ENCODE results near the gene LRRC36. TPM values are rescaled to one million over a fixed set of nuclear protein-coding genes. Genes with fewer than 3 reads are reported as not detected.

Gene LRRC36
- total and polyA plus RNA-seq, 9 of the 15 experiments (the other 6 are each of a cell fraction or from before 2014, with no cell fraction given), result 0.09 to 0.40 (median 0.17) TPM; not detected in 1

- FAIRE-seq, result no peak
- in situ Hi-C loops (cut with MboI), result no loop called here
- peaks cover 6 to 39% of the 10 kb centered on the region in 2 experiments; a peak in 3 of 5 replicates for H3K4me1 ChIP-seq (replicated peaks in 1 of 2; ENCODE audit: control insufficient read depth in 2 of 2, insufficient read depth in 2 of 2, low read length in 2 of 2)
- 60% methylated on average over 4 of the region's 5 CpGs for WGBS (ENCODE audit: insufficient coverage, low coverage, missing lambda C conversion rate)
- no peak overlapping the region for H2AFZ ChIP-seq (ENCODE audit: low read depth, low read length)
- intact Hi-C loops (cut with micrococcal nuclease), result no loop called here
- peaks cover 13% of the 10 kb centered on the region; the same call in 1 of the 2 replicates for H4K20me1 ChIP-seq (replicated peaks; ENCODE audit: control insufficient read depth, insufficient read depth, low read length)
- H3K79me2 ChIP-seq (ENCODE audit: control insufficient read depth, insufficient read depth, low read length), result no peaks in the 10 kb centered on the region
- peak overlapping the region in 1 of 2 experiments; percentile 43; a peak in 1 of 4 replicates for H3K9ac ChIP-seq (ENCODE audit: insufficient read depth in 1 of 2, low read depth in 2 of 2, low read length in 2 of 2)
- H3K36me3 ChIP-seq (ENCODE audit: control insufficient read depth, insufficient read depth, low read length), result peaks cover 13% of the 10 kb centered on the region; the same call in 1 of the 3 replicates
- no TSS peak for BruUV-seq (replicated peaks)
- POLR2A ChIA-PET, result interaction anchor here (0.8 to 1.2 kb wide), 4 partner anchors 9 to 19 kb away, joined by 3 read pairs; no protein-coding TSS in a partner anchor
- no peak overlapping the region for H3K27ac ChIP-seq (ENCODE audit: extremely low read depth, low read depth, low read length)
- H3K4me3 ChIP-seq, result no peak overlapping the region
- no peaks in the 10 kb centered on the region for H3K9me3 ChIP-seq (replicated peaks; ENCODE audit: control insufficient read depth, insufficient read depth, low read depth, low read length)
- H3K9me1 ChIP-seq (ENCODE audit: control insufficient read depth, insufficient read depth, low read length), result peaks cover 3% of the 10 kb centered on the region
- no peak overlapping the region for H3K4me2 ChIP-seq (ENCODE audit: insufficient read depth, low read length)
- CTCF ChIA-PET (ENCODE audit: low intra/inter-chr PET ratio), result no interaction called here
- ATAC-seq, result no peak
- DNase-seq (ENCODE audit: extremely low read depth in 1 of 4, low spot score in 3 of 4), result no peak
- H3K27me3 ChIP-seq (ENCODE audit: control insufficient read depth in 2 of 2, insufficient read depth in 2 of 2, low read length in 2 of 2), result no peaks in the 10 kb centered on the region
- no peak for TF ChIP-seq ATF6 (CRISPR knock-in tag; IDR thresholded peaks at IDR 0.05)
- TF ChIP-seq, protein P1, sequence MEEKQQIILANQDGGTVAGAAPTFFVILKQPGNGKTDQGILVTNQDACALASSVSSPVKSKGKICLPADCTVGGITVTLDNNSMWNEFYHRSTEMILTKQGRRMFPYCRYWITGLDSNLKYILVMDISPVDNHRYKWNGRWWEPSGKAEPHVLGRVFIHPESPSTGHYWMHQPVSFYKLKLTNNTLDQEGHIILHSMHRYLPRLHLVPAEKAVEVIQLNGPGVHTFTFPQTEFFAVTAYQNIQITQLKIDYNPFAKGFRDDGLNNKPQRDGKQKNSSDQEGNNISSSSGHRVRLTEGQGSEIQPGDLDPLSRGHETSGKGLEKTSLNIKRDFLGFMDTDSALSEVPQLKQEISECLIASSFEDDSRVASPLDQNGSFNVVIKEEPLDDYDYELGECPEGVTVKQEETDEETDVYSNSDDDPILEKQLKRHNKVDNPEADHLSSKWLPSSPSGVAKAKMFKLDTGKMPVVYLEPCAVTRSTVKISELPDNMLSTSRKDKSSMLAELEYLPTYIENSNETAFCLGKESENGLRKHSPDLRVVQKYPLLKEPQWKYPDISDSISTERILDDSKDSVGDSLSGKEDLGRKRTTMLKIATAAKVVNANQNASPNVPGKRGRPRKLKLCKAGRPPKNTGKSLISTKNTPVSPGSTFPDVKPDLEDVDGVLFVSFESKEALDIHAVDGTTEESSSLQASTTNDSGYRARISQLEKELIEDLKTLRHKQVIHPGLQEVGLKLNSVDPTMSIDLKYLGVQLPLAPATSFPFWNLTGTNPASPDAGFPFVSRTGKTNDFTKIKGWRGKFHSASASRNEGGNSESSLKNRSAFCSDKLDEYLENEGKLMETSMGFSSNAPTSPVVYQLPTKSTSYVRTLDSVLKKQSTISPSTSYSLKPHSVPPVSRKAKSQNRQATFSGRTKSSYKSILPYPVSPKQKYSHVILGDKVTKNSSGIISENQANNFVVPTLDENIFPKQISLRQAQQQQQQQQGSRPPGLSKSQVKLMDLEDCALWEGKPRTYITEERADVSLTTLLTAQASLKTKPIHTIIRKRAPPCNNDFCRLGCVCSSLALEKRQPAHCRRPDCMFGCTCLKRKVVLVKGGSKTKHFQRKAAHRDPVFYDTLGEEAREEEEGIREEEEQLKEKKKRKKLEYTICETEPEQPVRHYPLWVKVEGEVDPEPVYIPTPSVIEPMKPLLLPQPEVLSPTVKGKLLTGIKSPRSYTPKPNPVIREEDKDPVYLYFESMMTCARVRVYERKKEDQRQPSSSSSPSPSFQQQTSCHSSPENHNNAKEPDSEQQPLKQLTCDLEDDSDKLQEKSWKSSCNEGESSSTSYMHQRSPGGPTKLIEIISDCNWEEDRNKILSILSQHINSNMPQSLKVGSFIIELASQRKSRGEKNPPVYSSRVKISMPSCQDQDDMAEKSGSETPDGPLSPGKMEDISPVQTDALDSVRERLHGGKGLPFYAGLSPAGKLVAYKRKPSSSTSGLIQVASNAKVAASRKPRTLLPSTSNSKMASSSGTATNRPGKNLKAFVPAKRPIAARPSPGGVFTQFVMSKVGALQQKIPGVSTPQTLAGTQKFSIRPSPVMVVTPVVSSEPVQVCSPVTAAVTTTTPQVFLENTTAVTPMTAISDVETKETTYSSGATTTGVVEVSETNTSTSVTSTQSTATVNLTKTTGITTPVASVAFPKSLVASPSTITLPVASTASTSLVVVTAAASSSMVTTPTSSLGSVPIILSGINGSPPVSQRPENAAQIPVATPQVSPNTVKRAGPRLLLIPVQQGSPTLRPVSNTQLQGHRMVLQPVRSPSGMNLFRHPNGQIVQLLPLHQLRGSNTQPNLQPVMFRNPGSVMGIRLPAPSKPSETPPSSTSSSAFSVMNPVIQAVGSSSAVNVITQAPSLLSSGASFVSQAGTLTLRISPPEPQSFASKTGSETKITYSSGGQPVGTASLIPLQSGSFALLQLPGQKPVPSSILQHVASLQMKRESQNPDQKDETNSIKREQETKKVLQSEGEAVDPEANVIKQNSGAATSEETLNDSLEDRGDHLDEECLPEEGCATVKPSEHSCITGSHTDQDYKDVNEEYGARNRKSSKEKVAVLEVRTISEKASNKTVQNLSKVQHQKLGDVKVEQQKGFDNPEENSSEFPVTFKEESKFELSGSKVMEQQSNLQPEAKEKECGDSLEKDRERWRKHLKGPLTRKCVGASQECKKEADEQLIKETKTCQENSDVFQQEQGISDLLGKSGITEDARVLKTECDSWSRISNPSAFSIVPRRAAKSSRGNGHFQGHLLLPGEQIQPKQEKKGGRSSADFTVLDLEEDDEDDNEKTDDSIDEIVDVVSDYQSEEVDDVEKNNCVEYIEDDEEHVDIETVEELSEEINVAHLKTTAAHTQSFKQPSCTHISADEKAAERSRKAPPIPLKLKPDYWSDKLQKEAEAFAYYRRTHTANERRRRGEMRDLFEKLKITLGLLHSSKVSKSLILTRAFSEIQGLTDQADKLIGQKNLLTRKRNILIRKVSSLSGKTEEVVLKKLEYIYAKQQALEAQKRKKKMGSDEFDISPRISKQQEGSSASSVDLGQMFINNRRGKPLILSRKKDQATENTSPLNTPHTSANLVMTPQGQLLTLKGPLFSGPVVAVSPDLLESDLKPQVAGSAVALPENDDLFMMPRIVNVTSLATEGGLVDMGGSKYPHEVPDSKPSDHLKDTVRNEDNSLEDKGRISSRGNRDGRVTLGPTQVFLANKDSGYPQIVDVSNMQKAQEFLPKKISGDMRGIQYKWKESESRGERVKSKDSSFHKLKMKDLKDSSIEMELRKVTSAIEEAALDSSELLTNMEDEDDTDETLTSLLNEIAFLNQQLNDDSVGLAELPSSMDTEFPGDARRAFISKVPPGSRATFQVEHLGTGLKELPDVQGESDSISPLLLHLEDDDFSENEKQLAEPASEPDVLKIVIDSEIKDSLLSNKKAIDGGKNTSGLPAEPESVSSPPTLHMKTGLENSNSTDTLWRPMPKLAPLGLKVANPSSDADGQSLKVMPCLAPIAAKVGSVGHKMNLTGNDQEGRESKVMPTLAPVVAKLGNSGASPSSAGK (IDR thresholded peaks at IDR 0.05), result no peak
- TF ChIP-seq POLR2H (tag; IDR thresholded peaks at IDR 0.05; ENCODE audit: low read depth), result no peak
- TF ChIP-seq ZNF780A (CRISPR knock-in tag; IDR thresholded peaks at IDR 0.05), result no peak
- no peak for TF ChIP-seq ASH1L (IDR thresholded peaks at IDR 0.05; ENCODE audit: borderline replicate concordance, low read depth, partially characterized antibody)
- no peak for TF ChIP-seq NELFE (IDR thresholded peaks at IDR 0.05; ENCODE audit: insufficient read depth, insufficient read length)
- no peak for TF ChIP-seq DACH1 (IDR thresholded peaks at IDR 0.05; ENCODE audit: partially characterized antibody)
- TF ChIP-seq ILF3 (IDR thresholded peaks at IDR 0.05; ENCODE audit: borderline replicate concordance), result no peak
Observed at GRCh38 chr16:67433131-67433719, 106.6 kb downstream of the LRRC36 start.

Data from K562 (cell line).